ENCODE measurements around the gene ASPA. TPM values are rescaled to one million over a fixed set of nuclear protein-coding genes. Genes with fewer than 3 reads are reported as not detected.

The ASPA gene
- total RNA-seq, 1 experiment from 2014 or later, result 0.04 TPM

DNA sequence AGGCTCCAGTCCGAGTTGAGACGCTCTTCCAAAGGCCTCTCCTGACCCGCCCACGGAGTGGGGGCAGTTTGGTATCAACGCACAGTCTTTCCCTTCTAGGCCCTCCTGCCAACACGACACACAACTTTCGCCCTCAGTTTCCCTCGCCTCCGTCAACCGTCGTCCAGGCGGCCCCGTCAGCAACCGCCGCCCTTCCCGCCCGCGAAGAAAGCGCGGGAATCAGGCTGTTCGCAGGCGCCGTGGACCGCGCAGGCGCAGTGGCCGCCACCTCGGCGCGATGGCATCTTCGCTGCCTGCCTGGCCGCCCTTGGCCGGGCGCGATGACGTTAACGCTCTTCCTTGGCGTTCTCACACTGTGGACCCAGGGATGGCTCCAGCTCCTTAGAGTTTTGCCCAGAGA lies 4.2 kb upstream of the ASPA start, which contains the start of gene SPATA22:
SPATA22 (minus strand) TSS at position 221 of the 400 bp plus-strand sequence. CDS start 2,494 bp downstream, outside the sequence.
- ChIA-PET CTCF (no interaction called here), POLR2A (no interaction called here)
- H3K27me3 Mint-ChIP-seq (ENCODE audit: low read depth), result no peaks in the 10 kb centered on the region
- no peaks in the 10 kb centered on the region for H3K9me3 Mint-ChIP-seq
- ATAC-seq (no peak), DNase-seq (ENCODE audit: low spot score) (no peak)
- no peak within 1 kb of the TSS for H3K4me3 Mint-ChIP-seq
- H3K4me1 Mint-ChIP-seq, result peaks cover 17% of the 10 kb centered on the region
- H3K36me3 Mint-ChIP-seq, result no peaks in the 10 kb centered on the region
- H3K27ac Mint-ChIP-seq, result no peak within 1 kb of the TSS
- no peak for TF ChIP-seq JAZF1 (CRISPR knock-in tag; IDR thresholded peaks at IDR 0.05)
- no peak for TF ChIP-seq EMX1 (CRISPR knock-in tag; IDR thresholded peaks at IDR 0.05)
- TF ChIP-seq ESRRA (CRISPR knock-in tag; IDR thresholded peaks at IDR 0.05; ENCODE audit: borderline replicate concordance), result no peak
- no peak for TF ChIP-seq CREM (CRISPR knock-in tag; IDR thresholded peaks at IDR 0.05)
- TF ChIP-seq MYBL2 (CRISPR knock-in tag; IDR thresholded peaks at IDR 0.05), result no peak
- TF ChIP-seq NR2C2 (CRISPR knock-in tag; IDR thresholded peaks at IDR 0.05), result no peak

DNA sequence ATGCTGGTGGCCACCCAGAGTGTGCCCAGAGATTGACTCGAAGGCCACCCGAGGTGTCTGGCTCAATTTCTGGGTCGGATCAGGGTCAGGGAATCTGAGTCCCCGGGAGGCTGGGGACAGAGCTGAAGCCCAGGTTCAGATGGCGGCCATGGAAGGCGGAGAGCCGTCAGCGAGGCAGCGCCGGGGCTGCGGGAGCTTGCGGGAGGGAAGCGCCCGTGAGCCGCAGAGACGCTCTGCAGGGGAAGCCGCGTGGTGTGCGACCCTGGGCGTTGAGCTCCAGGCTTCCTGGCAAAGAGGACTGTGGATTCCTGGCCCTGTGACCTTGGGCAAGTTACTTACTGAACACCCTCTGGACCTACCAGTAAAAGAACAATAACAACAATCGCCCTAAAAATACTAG lies 3.7 kb upstream of the ASPA start:
- ChIA-PET CTCF (no interaction called here), POLR2A (no interaction called here)
- Mint-ChIP-seq H3K9me3 (no peaks in the 10 kb centered on the region), H3K27me3 (ENCODE audit: low read depth) (no peaks in the 10 kb centered on the region), H3K36me3 (no peaks in the 10 kb centered on the region), H3K27ac (no peak overlapping the region), H3K4me3 (no peak overlapping the region), H3K4me1 (peaks cover 15% of the 10 kb centered on the region)
- ATAC-seq (no peak), DNase-seq (ENCODE audit: low spot score) (no peak)
- TF ChIP-seq, protein P1, sequence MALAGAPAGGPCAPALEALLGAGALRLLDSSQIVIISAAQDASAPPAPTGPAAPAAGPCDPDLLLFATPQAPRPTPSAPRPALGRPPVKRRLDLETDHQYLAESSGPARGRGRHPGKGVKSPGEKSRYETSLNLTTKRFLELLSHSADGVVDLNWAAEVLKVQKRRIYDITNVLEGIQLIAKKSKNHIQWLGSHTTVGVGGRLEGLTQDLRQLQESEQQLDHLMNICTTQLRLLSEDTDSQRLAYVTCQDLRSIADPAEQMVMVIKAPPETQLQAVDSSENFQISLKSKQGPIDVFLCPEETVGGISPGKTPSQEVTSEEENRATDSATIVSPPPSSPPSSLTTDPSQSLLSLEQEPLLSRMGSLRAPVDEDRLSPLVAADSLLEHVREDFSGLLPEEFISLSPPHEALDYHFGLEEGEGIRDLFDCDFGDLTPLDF (CRISPR knock-in tag; IDR thresholded peaks at IDR 0.05), result no peak
- TF ChIP-seq ZNF263 (CRISPR knock-in tag; IDR thresholded peaks at IDR 0.05; ENCODE audit: low read depth), result no peak
- no peak for TF ChIP-seq FOXP1 (CRISPR knock-in tag; IDR thresholded peaks at IDR 0.05; ENCODE audit: borderline replicate concordance)
- TF ChIP-seq, protein P2, sequence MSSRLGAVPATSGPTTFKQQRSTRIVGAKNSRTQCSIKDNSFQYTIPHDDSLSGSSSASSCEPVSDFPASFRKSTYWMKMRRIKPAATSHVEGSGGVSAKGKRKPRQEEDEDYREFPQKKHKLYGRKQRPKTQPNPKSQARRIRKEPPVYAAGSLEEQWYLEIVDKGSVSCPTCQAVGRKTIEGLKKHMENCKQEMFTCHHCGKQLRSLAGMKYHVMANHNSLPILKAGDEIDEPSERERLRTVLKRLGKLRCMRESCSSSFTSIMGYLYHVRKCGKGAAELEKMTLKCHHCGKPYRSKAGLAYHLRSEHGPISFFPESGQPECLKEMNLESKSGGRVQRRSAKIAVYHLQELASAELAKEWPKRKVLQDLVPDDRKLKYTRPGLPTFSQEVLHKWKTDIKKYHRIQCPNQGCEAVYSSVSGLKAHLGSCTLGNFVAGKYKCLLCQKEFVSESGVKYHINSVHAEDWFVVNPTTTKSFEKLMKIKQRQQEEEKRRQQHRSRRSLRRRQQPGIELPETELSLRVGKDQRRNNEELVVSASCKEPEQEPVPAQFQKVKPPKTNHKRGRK (CRISPR knock-in tag; IDR thresholded peaks at IDR 0.05; ENCODE audit: borderline replicate concordance), result no peak
- no peak for TF ChIP-seq CBFB (CRISPR knock-in tag; IDR thresholded peaks at IDR 0.05; ENCODE audit: low read depth)
- TF ChIP-seq, protein P3, sequence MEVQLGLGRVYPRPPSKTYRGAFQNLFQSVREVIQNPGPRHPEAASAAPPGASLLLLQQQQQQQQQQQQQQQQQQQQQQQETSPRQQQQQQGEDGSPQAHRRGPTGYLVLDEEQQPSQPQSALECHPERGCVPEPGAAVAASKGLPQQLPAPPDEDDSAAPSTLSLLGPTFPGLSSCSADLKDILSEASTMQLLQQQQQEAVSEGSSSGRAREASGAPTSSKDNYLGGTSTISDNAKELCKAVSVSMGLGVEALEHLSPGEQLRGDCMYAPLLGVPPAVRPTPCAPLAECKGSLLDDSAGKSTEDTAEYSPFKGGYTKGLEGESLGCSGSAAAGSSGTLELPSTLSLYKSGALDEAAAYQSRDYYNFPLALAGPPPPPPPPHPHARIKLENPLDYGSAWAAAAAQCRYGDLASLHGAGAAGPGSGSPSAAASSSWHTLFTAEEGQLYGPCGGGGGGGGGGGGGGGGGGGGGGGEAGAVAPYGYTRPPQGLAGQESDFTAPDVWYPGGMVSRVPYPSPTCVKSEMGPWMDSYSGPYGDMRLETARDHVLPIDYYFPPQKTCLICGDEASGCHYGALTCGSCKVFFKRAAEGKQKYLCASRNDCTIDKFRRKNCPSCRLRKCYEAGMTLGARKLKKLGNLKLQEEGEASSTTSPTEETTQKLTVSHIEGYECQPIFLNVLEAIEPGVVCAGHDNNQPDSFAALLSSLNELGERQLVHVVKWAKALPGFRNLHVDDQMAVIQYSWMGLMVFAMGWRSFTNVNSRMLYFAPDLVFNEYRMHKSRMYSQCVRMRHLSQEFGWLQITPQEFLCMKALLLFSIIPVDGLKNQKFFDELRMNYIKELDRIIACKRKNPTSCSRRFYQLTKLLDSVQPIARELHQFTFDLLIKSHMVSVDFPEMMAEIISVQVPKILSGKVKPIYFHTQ (CRISPR knock-in tag; IDR thresholded peaks at IDR 0.05), result no peak
- TF ChIP-seq, protein P4, sequence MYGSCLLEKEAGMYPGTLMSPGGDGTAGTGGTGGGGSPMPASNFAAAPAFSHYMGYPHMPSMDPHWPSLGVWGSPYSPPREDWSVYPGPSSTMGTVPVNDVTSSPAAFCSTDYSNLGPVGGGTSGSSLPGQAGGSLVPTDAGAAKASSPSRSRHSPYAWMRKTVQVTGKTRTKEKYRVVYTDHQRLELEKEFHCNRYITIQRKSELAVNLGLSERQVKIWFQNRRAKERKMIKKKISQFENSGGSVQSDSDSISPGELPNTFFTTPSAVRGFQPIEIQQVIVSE (CRISPR knock-in tag; IDR thresholded peaks at IDR 0.05; ENCODE audit: borderline replicate concordance), result no peak
- no peak for TF ChIP-seq ZNF138 (CRISPR knock-in tag; conservative IDR thresholded peaks at IDR 0.05)
- no peak for TF ChIP-seq OVOL2 (CRISPR knock-in tag; IDR thresholded peaks at IDR 0.05; ENCODE audit: borderline replicate concordance)
- no peak for TF ChIP-seq ZNF121 (CRISPR knock-in tag; IDR thresholded peaks at IDR 0.05)
- TF ChIP-seq NR2C2 (CRISPR knock-in tag; IDR thresholded peaks at IDR 0.05), result no peak
- TF ChIP-seq SMAD3 (CRISPR knock-in tag; IDR thresholded peaks at IDR 0.05; ENCODE audit: borderline replicate concordance), result no peak
- TF ChIP-seq NFE2L1 (CRISPR knock-in tag; IDR thresholded peaks at IDR 0.05), result no peak
- TF ChIP-seq, protein P5, sequence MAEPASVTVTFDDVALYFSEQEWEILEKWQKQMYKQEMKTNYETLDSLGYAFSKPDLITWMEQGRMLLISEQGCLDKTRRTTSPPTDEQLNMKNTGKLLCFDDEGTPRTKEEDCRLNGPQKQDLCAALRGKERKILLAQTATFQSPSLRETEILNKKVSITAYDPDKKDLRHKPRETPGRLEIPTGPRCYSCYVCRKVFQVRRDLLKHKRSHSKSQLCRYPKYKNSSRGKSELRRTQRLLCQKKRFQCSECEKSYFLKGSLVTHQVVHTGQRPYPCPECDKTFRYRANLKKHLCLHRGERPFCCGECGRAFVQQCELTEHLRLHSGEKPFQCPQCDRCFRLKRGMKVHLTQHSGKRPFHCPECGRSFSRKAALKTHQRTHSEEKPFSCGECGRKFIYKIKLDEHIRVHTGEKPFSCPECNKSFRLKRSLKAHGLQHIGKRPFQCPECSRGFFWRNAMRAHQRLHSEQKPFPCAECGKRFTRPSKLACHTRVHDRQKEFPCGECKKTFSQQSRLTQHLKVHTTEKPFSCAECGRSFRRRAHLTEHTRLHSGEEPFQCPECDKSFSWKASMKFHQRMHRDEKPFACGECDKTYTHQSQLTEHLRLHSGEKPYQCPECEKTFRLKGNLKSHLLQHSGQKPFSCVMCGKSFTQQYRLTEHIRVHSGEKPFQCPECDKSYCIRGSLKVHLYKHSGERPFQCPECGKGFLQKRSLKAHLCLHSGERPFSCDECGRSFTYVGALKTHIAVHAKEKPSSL (CRISPR knock-in tag; conservative IDR thresholded peaks at IDR 0.05), result no peak
- TF ChIP-seq IRF2 (CRISPR knock-in tag; IDR thresholded peaks at IDR 0.05; ENCODE audit: borderline replicate concordance, low read depth), result no peak

All from WTC11 (cell line).